ENCODE results near the gene CASP5. TPM values are rescaled to one million over a fixed set of nuclear protein-coding genes. Genes with fewer than 3 reads are reported as not detected.

The CASP5 gene
- total RNA-seq, 1 donor from 2014 or later, result not detected

GRCh38 chr11:105057432-105057831 is 34.5 kb upstream of the CASP5 start:
- Mint-ChIP-seq H3K36me3 (ENCODE audit: unreplicated experiment) (no peaks in the 10 kb centered on the region), H3K9me3 (ENCODE audit: unreplicated experiment) (peaks cover 3% of the 10 kb centered on the region), H3K4me1 (ENCODE audit: unreplicated experiment) (peaks cover 1% of the 10 kb centered on the region), H3K4me3 (ENCODE audit: unreplicated experiment) (no peak overlapping the region), H3K27me3 (ENCODE audit: unreplicated experiment) (no peaks in the 10 kb centered on the region), H3K27ac (ENCODE audit: unreplicated experiment) (no peak overlapping the region)
- DNase-seq (ENCODE audit: extremely low spot score, unreplicated experiment), result no peak
- TF ChIP-seq CTCF (IDR thresholded peaks at IDR 0.05), result no peak

- no peaks in the 10 kb centered on the region for H3K36me3 Mint-ChIP-seq (ENCODE audit: unreplicated experiment)
- no peak overlapping the region for H3K27ac Mint-ChIP-seq (ENCODE audit: unreplicated experiment)
- peaks cover 2% of the 10 kb centered on the region for H3K4me1 Mint-ChIP-seq (ENCODE audit: unreplicated experiment)
- H3K4me3 Mint-ChIP-seq (ENCODE audit: unreplicated experiment), result no peak overlapping the region
- no peaks in the 10 kb centered on the region for H3K27me3 Mint-ChIP-seq (ENCODE audit: unreplicated experiment)
- peaks cover 3% of the 10 kb centered on the region for H3K9me3 Mint-ChIP-seq (ENCODE audit: unreplicated experiment)
- no peak for TF ChIP-seq CTCF (IDR thresholded peaks at IDR 0.05)
- no peak for DNase-seq (ENCODE audit: extremely low spot score, unreplicated experiment)
Measured at GRCh38 chr11:105056446-105056845, 33.5 kb upstream of the CASP5 start.

- Mint-ChIP-seq H3K4me1 (ENCODE audit: unreplicated experiment) (peaks cover 2% of the 10 kb centered on the region), H3K27ac (ENCODE audit: unreplicated experiment) (no peak overlapping the region), H3K27me3 (ENCODE audit: unreplicated experiment) (no peaks in the 10 kb centered on the region)
Measured at GRCh38 chr11:105054723-105055493, 31.9 kb upstream of the CASP5 start.

GRCh38 chr11:105052487-105052886 is 29.5 kb upstream of the CASP5 start:
- Mint-ChIP-seq H3K4me1 (ENCODE audit: unreplicated experiment) (peaks cover 3% of the 10 kb centered on the region), H3K4me3 (ENCODE audit: unreplicated experiment) (no peak overlapping the region), H3K27ac (ENCODE audit: unreplicated experiment) (no peak overlapping the region), H3K27me3 (ENCODE audit: unreplicated experiment) (no peaks in the 10 kb centered on the region), H3K36me3 (ENCODE audit: unreplicated experiment) (no peaks in the 10 kb centered on the region), H3K9me3 (ENCODE audit: unreplicated experiment) (peaks cover 3% of the 10 kb centered on the region)
- no peak for DNase-seq (ENCODE audit: extremely low spot score, unreplicated experiment)
- TF ChIP-seq CTCF (IDR thresholded peaks at IDR 0.05), result no peak

More at GRCh38 chr11:105054723-105055493, 31.9 kb upstream of the CASP5 start:
- Mint-ChIP-seq H3K36me3 (ENCODE audit: unreplicated experiment) (no peaks in the 10 kb centered on the region), H3K4me3 (ENCODE audit: unreplicated experiment) (no peak overlapping the region), H3K9me3 (ENCODE audit: unreplicated experiment) (peaks cover 3% of the 10 kb centered on the region)
- DNase-seq (ENCODE audit: extremely low spot score, unreplicated experiment), result no peak
- TF ChIP-seq CTCF (IDR thresholded peaks at IDR 0.05), result no peak

- no peak for DNase-seq (ENCODE audit: extremely low spot score, unreplicated experiment)
- Mint-ChIP-seq H3K27ac (ENCODE audit: unreplicated experiment) (no peak overlapping the region), H3K36me3 (ENCODE audit: unreplicated experiment) (no peaks in the 10 kb centered on the region), H3K27me3 (ENCODE audit: unreplicated experiment) (no peaks in the 10 kb centered on the region), H3K4me1 (ENCODE audit: unreplicated experiment) (peaks cover 12% of the 10 kb centered on the region), H3K4me3 (ENCODE audit: unreplicated experiment) (no peak overlapping the region), H3K9me3 (ENCODE audit: unreplicated experiment) (peaks cover 3% of the 10 kb centered on the region)
- no peak for TF ChIP-seq CTCF (IDR thresholded peaks at IDR 0.05)
Measured at GRCh38 chr11:105051559-105051958, 28.6 kb upstream of the CASP5 start.
